ES-I3 (cell line): Measurements from ENCODE around the gene NRDC.

Experiments
- H3K36me3 ChIP-seq: 2 replicates; pipeline ENCODE4 v1.6.1; 2013; ENCODE audit warnings: mild to moderate bottlenecking, low read length, control low read depth, moderate library complexity; ENCODE audit not compliant: insufficient read depth
- H3K4me1 ChIP-seq: 2 replicates; pipeline ENCODE4 v1.6.1; 2013; ENCODE audit warnings: mild to moderate bottlenecking, control low read depth, low read length; ENCODE audit not compliant: insufficient read depth
- H3K9ac ChIP-seq: 2 replicates; pipeline ENCODE4 v1.6.1; 2013; ENCODE audit warnings: low read depth, mild to moderate bottlenecking, low read length, moderate library complexity
- H3K9me3 ChIP-seq: 2 replicates; pipeline ENCODE4 v1.6.1; 2013; ENCODE audit warnings: mild to moderate bottlenecking, low read length, moderate library complexity; ENCODE audit not compliant: control insufficient read depth, insufficient read depth

Gene NRDC

DNA sequence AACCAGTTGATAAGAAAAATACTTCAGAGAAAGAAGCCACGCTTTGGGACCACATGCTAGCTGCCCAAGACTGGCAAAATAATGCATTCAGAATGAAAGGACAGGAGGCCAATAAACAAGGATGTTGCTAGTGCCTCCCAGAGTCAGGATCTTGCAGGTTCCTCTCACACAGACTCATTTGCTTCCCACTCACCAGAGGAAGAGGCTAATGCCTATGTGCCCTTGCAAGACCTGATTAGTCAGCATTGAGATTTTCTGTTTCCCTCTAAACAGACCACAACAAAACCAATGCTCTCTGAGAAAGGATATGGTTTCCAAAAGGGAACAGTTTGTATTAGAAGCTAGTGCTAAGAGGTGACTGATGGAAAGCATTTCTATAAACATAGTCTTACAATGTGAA is 85.7 kb downstream of the NRDC start:
- Histone ChIP-seq H3K36me3 (peaks cover 49% of the 10 kb centered on the region), H3K9me3 (no peaks in the 10 kb centered on the region), H3K9ac (no peak overlapping the region), H3K4me1 (no peaks in the 10 kb centered on the region)

GRCh38 chr1:51791888-51792287 is 86.6 kb downstream of the NRDC start:
- no peaks in the 10 kb centered on the region for H3K4me1 ChIP-seq
- no peaks in the 10 kb centered on the region for H3K9me3 ChIP-seq
- peaks cover 55% of the 10 kb centered on the region for H3K36me3 ChIP-seq
- no peak overlapping the region for H3K9ac ChIP-seq

GRCh38 chr1:51790385-51790784 is 88.1 kb downstream of the NRDC start:
- Histone ChIP-seq H3K9ac (no peak overlapping the region), H3K4me1 (no peaks in the 10 kb centered on the region), H3K9me3 (no peaks in the 10 kb centered on the region), H3K36me3 (peaks cover 65% of the 10 kb centered on the region)

GRCh38 chr1:51789342-51789741 is 89.2 kb downstream of the NRDC start:
- Histone ChIP-seq H3K9ac (no peak overlapping the region), H3K36me3 (peaks cover 71% of the 10 kb centered on the region)

GRCh38 chr1:51788938-51789337 is 89.6 kb downstream of the NRDC start:
- H3K36me3 ChIP-seq = peaks cover 68% of the 10 kb centered on the region
- H3K9me3 ChIP-seq = no peaks in the 10 kb centered on the region
- H3K9ac ChIP-seq = no peak overlapping the region
- no peaks in the 10 kb centered on the region for H3K4me1 ChIP-seq

More at GRCh38 chr1:51789342-51789741, 89.2 kb downstream of the NRDC start:
- Histone ChIP-seq H3K4me1 (no peaks in the 10 kb centered on the region), H3K9me3 (no peaks in the 10 kb centered on the region)

DNA sequence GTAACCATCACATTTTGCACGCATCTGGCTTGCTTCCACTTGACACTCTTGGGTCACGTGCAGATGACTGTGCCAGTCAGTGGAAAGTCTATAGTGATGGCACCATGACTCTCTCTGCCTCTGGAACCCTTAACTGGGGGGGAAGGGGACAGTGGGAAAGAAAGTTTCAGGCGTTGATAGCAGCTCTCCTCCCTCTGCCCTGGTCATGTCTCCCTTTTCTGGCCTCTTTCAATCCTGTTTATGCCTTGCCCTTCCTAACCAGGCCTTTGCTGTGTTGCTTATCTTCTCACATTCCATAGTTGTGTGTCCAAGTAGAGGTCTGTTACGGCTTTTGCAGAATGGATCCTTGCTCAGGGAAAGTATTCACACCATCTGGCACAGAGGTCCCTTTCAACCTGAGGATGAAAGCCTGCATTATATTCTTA is 93.5 kb downstream of the NRDC start:
- H3K36me3 ChIP-seq = peaks cover 59% of the 10 kb centered on the region
- no peak overlapping the region for H3K9ac ChIP-seq
- no peaks in the 10 kb centered on the region for H3K4me1 ChIP-seq
- no peaks in the 10 kb centered on the region for H3K9me3 ChIP-seq

GRCh38 chr1:51780927-51781326 is 97.6 kb downstream of the NRDC start:
- H3K36me3 ChIP-seq = peaks cover 38% of the 10 kb centered on the region
- no peak overlapping the region for H3K9ac ChIP-seq
- no peaks in the 10 kb centered on the region for H3K9me3 ChIP-seq
- no peaks in the 10 kb centered on the region for H3K4me1 ChIP-seq

GRCh38 chr1:51776408-51776807 is 102.1 kb downstream of the NRDC start:
- no peak overlapping the region for H3K9ac ChIP-seq
- H3K36me3 ChIP-seq = peaks cover 22% of the 10 kb centered on the region
- no peaks in the 10 kb centered on the region for H3K4me1 ChIP-seq
- H3K9me3 ChIP-seq = no peaks in the 10 kb centered on the region

DNA sequence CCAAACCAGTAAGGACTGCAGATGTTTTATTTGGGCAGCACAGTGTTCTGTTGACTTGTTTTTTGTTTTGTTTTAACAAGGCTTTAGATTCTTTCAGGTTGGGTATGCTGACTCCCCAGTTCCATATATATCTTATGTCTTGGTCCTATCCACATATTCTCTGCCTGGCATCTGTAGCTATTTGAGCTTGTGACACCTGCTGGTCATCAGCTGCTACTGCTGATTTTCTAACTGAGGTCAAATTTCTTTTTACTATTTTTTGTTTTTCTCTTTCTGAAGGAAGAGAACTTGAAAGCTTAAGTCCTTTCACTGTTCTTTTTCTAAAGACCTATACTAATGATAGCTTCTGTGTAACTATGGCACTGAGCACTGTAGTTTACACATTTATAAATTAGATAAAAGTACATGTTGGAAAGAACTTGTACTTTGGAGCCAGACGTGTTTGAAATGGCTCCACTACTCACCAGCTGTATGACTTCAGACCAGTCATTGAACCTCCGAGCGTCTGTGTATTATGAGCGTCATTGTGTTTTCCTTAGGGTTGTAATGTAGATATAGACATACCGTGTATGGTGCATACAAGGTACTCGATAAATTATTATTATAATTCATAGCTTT is 109.4 kb downstream of the NRDC start:
- Histone ChIP-seq H3K4me1 (no peaks in the 10 kb centered on the region), H3K36me3 (peaks cover 18% of the 10 kb centered on the region), H3K9ac (no peak overlapping the region)

DNA sequence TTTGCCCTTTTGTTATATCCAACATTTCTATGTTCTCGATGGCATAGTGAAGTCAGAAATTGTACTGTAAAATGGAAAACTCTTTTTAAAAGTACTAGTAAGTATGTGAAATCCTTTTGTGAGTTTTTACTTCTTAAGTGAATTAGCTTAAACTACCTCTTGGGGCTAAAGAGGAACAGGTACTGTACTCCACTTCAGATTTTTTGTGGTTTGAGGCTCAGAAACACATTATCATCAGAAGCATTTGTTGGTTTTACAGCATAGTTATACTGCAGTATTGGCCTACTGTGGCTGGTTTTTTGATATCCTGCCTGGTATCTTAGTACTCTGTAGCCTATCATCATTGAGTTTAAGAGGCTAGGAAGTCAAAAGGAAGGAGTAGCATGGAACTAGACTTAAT is 117.2 kb downstream of the NRDC start:
- Histone ChIP-seq H3K9ac (no peak overlapping the region), H3K36me3 (peaks cover 5% of the 10 kb centered on the region; the same call in 1 of the 2 replicates), H3K4me1 (no peaks in the 10 kb centered on the region), H3K9me3 (no peaks in the 10 kb centered on the region)

More for the DNA sequence above, 109.4 kb downstream of the NRDC start:
- H3K9me3 ChIP-seq = no peaks in the 10 kb centered on the region

DNA sequence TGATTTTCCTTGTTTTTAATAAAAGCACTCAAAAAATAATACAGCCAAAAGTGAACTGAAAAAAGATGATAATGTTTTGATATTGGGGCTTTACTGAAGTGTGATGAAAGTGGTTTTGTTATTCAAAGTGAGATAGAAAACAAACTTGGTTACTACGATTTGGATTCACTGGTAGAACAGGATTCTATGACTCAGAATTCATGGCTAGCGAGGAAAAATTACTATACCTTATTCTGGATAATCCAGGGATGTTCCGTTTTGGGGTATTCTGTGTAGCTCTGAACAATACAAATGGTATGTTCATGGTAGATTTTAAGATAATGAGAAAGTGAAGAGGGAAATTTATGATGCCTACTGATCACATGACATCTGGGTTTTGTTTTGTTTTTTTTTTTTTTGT is 117.7 kb downstream of the NRDC start:
- Histone ChIP-seq H3K4me1 (no peaks in the 10 kb centered on the region), H3K9ac (no peak overlapping the region), H3K36me3 (peaks cover under 1% of the 10 kb centered on the region; the same call in 1 of the 2 replicates), H3K9me3 (no peaks in the 10 kb centered on the region)

DNA sequence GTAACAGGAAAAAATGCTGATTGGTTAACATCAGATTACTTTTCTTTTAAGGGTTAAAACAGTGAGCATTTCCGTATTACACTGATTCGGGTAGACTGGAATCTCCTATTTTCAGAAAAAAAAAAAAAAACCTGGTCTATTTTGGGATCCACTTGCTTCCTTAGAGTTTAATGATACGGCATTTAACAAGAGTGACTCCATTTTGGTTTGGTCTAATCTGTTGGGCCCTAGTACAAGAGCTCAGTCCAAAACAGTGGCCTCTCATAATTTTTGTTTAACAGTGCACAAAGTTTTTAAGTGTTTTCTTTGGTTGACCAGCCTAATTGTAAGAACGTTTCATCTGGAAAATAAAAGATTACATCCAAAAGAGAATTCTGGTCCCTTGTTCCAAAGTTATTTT is 120.2 kb downstream of the NRDC start:
- no peaks in the 10 kb centered on the region for H3K9me3 ChIP-seq
- no peaks in the 10 kb centered on the region; the same call in 1 of the 2 replicates for H3K36me3 ChIP-seq
- no peaks in the 10 kb centered on the region for H3K4me1 ChIP-seq
- H3K9ac ChIP-seq = no peak overlapping the region

- Histone ChIP-seq H3K36me3 (no peaks in the 10 kb centered on the region; the same call in 1 of the 2 replicates), H3K9ac (no peak overlapping the region), H3K9me3 (no peaks in the 10 kb centered on the region), H3K4me1 (no peaks in the 10 kb centered on the region)
These were observed 122.2 kb downstream of the NRDC start for GRCh38 chr1:51756290-51756689.

- no peak overlapping the region for H3K9ac ChIP-seq
- H3K36me3 ChIP-seq = no peaks in the 10 kb centered on the region; the same call in 1 of the 2 replicates
- H3K4me1 ChIP-seq = no peaks in the 10 kb centered on the region
- H3K9me3 ChIP-seq = no peaks in the 10 kb centered on the region
These were observed 123.1 kb downstream of the NRDC start for GRCh38 chr1:51755437-51755836.

- Histone ChIP-seq H3K9me3 (no peaks in the 10 kb centered on the region), H3K4me1 (peaks cover 4% of the 10 kb centered on the region), H3K9ac (no peak overlapping the region), H3K36me3 (no peaks in the 10 kb centered on the region; the same call in 1 of the 2 replicates)
These were observed 123.9 kb downstream of the NRDC start for GRCh38 chr1:51754666-51755065.
